PC-9 (cell line): ENCODE data around the gene ZNF460.

Experiments
- CTCF ChIP-seq: fragments of 200-600 bp; sonication (generic); conservative IDR thresholded peaks from 2 replicates; pipeline ENCODE4 v1.6.1; 2017; ENCODE audit warnings: mixed run types, antibody characterized with exemption, mild to moderate bottlenecking, moderate library complexity
- EZH2 ChIP-seq: fragments of 200-600 bp; sonication (generic); IDR thresholded peaks from 2 replicates; pipeline ENCODE4 v1.8.0; 2017; ENCODE audit warnings: antibody characterized with exemption, low read depth

DNA sequence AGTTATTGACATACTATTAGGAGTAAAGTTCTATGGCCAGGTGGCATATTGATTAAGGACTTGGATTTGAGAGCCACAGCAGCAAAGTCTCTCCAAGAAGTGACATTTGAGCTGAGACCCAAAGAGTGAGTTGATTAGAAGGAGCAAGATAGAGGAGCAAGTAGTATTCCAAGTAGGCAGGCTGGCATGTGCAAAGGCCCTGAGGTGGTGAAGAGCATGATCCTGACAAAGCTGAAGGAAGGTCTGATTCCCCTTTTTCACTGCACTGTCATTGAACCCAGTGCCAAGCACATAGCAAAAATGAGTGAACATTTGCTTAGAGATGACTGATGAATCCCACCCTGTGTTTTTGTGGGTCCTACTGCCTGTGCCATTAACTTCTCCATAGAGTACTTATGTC lies 44.7 kb downstream of the ZNF460 start:
- TF ChIP-seq EZH2, result no peak
- no peak for TF ChIP-seq CTCF
